Neural progenitor cell (in vitro differentiated cells): ENCODE measurements around the gene SH2D2A. TPM values are rescaled to one million over a fixed set of nuclear protein-coding genes. Genes with fewer than 3 reads are reported as not detected.

ENCODE experiments used
- DNase-seq: peaks from one replicate; pipeline ENCODE4 v3.0.0-alpha.2; 2016; ENCODE audit warnings: low spot score
- H2AFZ ChIP-seq: fragments of 200-600 bp; sonication (generic); replicated peaks from 2 replicates; pipeline ENCODE4 v1.6.1; 2016; ENCODE audit warnings: antibody characterized with exemption
- H3F3A ChIP-seq: fragments of 200-600 bp; sonication (generic); 2 replicates; pipeline ENCODE4 v1.6.1; 2016; ENCODE audit warnings: antibody characterized with exemption, low read depth
- H3K27ac ChIP-seq: fragments of 200-600 bp; sonication (generic); 2 replicates; pipeline ENCODE4 v1.5.1; 2016; ENCODE audit warnings: mild to moderate bottlenecking
- H3K27me3 ChIP-seq: fragments of 200-600 bp; sonication (generic); 2 replicates; pipeline ENCODE4 v1.6.1; 2016; ENCODE audit warnings: mild to moderate bottlenecking, moderate library complexity
- H3K36me3 ChIP-seq: fragments of 200-600 bp; sonication (generic); 2 replicates; pipeline ENCODE4 v1.5.1; 2016
- H3K4me1 ChIP-seq: fragments of 200-600 bp; sonication (generic); 2 replicates; pipeline ENCODE4 v1.6.1; 2016; ENCODE audit warnings: mixed run types
- H3K4me2 ChIP-seq: fragments of 200-600 bp; sonication (generic); 2 replicates; pipeline ENCODE4 v1.6.1; 2016
- H3K4me3 ChIP-seq: fragments of 200-600 bp; sonication (generic); 2 replicates; pipeline ENCODE4 v1.5.1; 2016
- H3K79me2 ChIP-seq: fragments of 200-600 bp; sonication (generic); 2 replicates; pipeline ENCODE4 v1.6.1; 2016; ENCODE audit warnings: low read depth
- H3K9ac ChIP-seq: fragments of 200-600 bp; sonication (generic); 2 replicates; pipeline ENCODE4 v1.6.1; 2016
- H3K9me3 ChIP-seq: fragments of 200-600 bp; sonication (generic); 2 replicates; pipeline ENCODE4 v1.5.1; 2016; ENCODE audit warnings: low read depth
- H4K20me1 ChIP-seq: fragments of 200-600 bp; sonication (generic); 2 replicates; pipeline ENCODE4 v1.6.1; 2016; ENCODE audit warnings: low read depth
- H3K27ac Mint-ChIP-seq: 3 replicates; pipeline ENCODE4 v1.8.0; 2021; ENCODE audit warnings: mixed read lengths
- H3K27me3 Mint-ChIP-seq: 2 replicates; pipeline ENCODE4 v1.8.0; 2022; ENCODE audit warnings: low read depth, mild to moderate bottlenecking, inconsistent platforms, moderate library complexity, mixed read lengths; ENCODE audit not compliant: insufficient read depth
- H3K36me3 Mint-ChIP-seq: 3 replicates; pipeline ENCODE4 v1.8.0; 2021; ENCODE audit warnings: mixed read lengths
- H3K4me1 Mint-ChIP-seq: 3 replicates; pipeline ENCODE4 v1.8.0; 2021; ENCODE audit warnings: mixed read lengths
- H3K4me3 Mint-ChIP-seq: 3 replicates; pipeline ENCODE4 v1.8.0; 2021; ENCODE audit warnings: mild to moderate bottlenecking, moderate library complexity, mixed read lengths
- H3K9me3 Mint-ChIP-seq: 3 replicates; pipeline ENCODE4 v1.8.0; 2020; ENCODE audit warnings: mixed read lengths
- EZH2 ChIP-seq: fragments of 200-600 bp; sonication (generic); IDR thresholded peaks from 2 replicates; pipeline ENCODE4 v1.6.1; 2017; ENCODE audit warnings: antibody characterized with exemption, mild to moderate bottlenecking, moderate library complexity
- EZH2phosphoT487 ChIP-seq: fragments of 200-600 bp; sonication (generic); IDR thresholded peaks from 2 replicates; pipeline ENCODE4 v1.6.1; 2017; ENCODE audit warnings: antibody characterized with exemption
- total RNA-seq: library from RNA; depleted of rRNA; stranded (reverse); fragments of >200 nt; gene quantifications from 2 replicates; pipeline ENCODE4 v1.2.3, GENCODE V29; 2015; ENCODE audit warnings: low replicate concordance
- TF ChIP-seq, protein P1 (sequence below): fragments of 200-600 bp; sonication (generic); IDR thresholded peaks from 2 replicates; pipeline ENCODE4 v1.5.1; 2017; ENCODE audit warnings: antibody characterized with exemption, mild to moderate bottlenecking

The SH2D2A gene
- total RNA-seq, 1 donor from 2014 or later: not detected

DNA sequence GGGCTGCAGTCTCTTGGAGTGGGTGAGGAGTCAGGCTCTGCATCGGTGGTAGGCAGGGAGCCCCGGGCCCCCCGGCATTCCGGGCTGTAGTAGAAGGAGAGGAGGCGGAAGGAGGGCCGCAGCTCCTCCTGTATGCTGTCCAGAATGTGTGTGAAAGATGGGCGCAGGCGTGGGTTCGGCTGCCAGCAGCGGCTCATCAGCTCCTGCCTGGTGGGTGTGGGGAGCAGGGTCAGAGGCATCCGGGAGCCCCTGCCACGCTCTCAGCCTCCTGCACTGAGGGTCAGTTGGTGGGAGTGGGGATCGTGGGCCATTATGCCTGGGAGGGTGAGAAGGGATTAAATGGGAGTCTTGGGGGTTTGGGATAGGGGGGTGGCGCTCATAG, 24.2 kb upstream of the SH2D2A start:
- Histone ChIP-seq H3K4me2 (no peak overlapping the region), H3K4me3 (no peak overlapping the region), H3K4me1 (peaks cover 22% of the 10 kb centered on the region), H3K27me3 (peaks cover 81% of the 10 kb centered on the region), H3K9ac (no peak overlapping the region), H3K9me3 (no peaks in the 10 kb centered on the region), H3K79me2 (no peaks in the 10 kb centered on the region), H3K27ac (no peak overlapping the region), H3K36me3 (no peaks in the 10 kb centered on the region), H4K20me1 (peaks cover 6% of the 10 kb centered on the region), H2AFZ (no peak overlapping the region), H3F3A (peaks cover 5% of the 10 kb centered on the region)
- Mint-ChIP-seq H3K4me1 (peaks cover 30% of the 10 kb centered on the region), H3K27ac (peak overlapping the region; percentile 53), H3K27me3 (peaks cover 51% of the 10 kb centered on the region), H3K4me3 (no peak overlapping the region), H3K36me3 (peaks cover 2% of the 10 kb centered on the region), H3K9me3 (peaks cover 8% of the 10 kb centered on the region)
- TF ChIP-seq, protein P1, sequence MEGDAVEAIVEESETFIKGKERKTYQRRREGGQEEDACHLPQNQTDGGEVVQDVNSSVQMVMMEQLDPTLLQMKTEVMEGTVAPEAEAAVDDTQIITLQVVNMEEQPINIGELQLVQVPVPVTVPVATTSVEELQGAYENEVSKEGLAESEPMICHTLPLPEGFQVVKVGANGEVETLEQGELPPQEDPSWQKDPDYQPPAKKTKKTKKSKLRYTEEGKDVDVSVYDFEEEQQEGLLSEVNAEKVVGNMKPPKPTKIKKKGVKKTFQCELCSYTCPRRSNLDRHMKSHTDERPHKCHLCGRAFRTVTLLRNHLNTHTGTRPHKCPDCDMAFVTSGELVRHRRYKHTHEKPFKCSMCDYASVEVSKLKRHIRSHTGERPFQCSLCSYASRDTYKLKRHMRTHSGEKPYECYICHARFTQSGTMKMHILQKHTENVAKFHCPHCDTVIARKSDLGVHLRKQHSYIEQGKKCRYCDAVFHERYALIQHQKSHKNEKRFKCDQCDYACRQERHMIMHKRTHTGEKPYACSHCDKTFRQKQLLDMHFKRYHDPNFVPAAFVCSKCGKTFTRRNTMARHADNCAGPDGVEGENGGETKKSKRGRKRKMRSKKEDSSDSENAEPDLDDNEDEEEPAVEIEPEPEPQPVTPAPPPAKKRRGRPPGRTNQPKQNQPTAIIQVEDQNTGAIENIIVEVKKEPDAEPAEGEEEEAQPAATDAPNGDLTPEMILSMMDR: no peak
- TF ChIP-seq EZH2phosphoT487 (no peak), EZH2 (no peak)
- no peak for DNase-seq

DNA sequence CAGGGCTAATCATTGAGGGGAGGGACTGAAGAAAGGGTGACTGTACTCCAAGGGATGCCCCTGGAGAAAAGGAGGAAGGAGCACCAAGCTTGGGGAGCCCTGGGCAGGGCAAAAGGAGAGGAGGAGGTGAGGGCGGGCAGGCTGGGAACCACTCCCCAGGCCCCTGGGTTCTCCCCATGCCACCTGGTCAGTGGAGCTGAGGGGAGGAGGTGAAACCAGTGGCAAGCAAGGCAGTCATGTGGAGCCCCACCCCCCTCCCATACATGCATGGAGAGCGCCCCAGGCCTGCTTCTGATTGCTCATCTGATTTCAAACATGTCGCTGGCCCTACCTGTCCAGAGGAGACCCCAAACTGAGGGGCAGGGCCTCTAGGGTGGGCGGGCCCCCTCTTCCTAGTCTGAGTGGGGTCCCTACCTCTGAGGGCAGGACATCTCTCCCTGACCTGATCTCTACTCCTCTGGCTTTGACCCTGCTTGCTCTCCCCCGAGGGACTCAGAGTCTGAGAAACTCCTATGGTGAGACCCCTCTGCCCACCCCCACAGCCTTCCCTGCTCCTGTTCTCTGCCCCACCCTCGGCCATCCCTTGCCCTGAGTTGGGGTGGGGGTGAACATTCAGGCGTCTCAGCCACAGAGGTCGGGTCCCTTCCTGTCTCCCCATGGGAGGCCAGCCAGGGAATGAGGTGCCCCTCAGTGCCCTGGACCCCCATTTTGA, 23.7 kb upstream of the SH2D2A start:
- Histone ChIP-seq H3K79me2 (no peaks in the 10 kb centered on the region), H3K27me3 (peaks cover 81% of the 10 kb centered on the region), H3K36me3 (no peaks in the 10 kb centered on the region), H3F3A (peaks cover 5% of the 10 kb centered on the region), H3K4me1 (peaks cover 20% of the 10 kb centered on the region), H3K9ac (no peak overlapping the region), H4K20me1 (peaks cover 6% of the 10 kb centered on the region), H3K9me3 (no peaks in the 10 kb centered on the region), H2AFZ (no peak overlapping the region), H3K4me2 (no peak overlapping the region), H3K27ac (no peak overlapping the region), H3K4me3 (no peak overlapping the region)
- Mint-ChIP-seq H3K27ac (no peak overlapping the region), H3K27me3 (peaks cover 46% of the 10 kb centered on the region), H3K4me3 (no peak overlapping the region), H3K36me3 (peaks cover 2% of the 10 kb centered on the region), H3K4me1 (peaks cover 30% of the 10 kb centered on the region), H3K9me3 (peaks cover 8% of the 10 kb centered on the region)
- TF ChIP-seq EZH2 (no peak), EZH2phosphoT487 (no peak)
- TF ChIP-seq, protein P1: no peak
- DNase-seq: no peak

DNA sequence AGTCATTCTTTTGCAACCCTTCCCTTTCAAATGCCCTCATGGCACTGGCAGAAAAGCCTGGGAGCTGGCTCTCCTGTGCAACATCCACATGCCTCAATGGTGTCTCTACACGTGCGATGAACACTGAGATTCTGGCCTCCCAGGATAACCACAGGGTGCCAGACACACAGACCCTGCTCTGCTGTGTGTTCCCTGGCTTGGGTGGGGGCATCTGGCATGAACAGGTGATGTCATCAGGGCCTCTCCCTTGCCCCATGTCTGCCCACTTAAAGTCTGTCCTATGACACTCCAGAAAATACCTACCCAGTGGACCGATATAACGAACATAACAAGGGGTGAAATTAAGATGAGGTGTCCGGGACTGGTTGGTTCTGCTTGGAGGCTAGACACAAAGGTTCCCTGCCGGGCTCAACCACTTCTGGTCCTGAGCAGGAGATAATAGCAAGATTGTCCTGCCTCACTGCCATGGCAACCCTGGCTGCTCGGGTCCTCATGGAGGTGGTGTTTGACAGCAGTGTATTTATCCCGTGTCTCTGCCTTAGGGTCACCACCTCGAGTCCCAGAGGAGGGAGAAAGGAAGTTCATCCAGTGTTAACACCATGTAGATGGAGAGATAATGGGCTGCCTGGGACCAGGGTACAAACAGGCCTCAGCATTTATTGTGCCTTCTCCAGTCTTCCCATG, 22.9 kb upstream of the SH2D2A start:
- peaks cover 6% of the 10 kb centered on the region for H4K20me1 ChIP-seq
- peaks cover 13% of the 10 kb centered on the region for H3K4me1 ChIP-seq
- no peak overlapping the region for H2AFZ ChIP-seq
- peaks cover 2% of the 10 kb centered on the region for H3K36me3 Mint-ChIP-seq
- H3K4me3 Mint-ChIP-seq: no peak overlapping the region
- peaks cover 8% of the 10 kb centered on the region for H3K9me3 Mint-ChIP-seq
- no peak overlapping the region for H3K27ac ChIP-seq
- no peaks in the 10 kb centered on the region for H3K79me2 ChIP-seq
- no peak for TF ChIP-seq EZH2
- no peak for TF ChIP-seq EZH2phosphoT487
- TF ChIP-seq, protein P1: no peak
- H3K4me3 ChIP-seq: no peak overlapping the region
- H3K9ac ChIP-seq: no peak overlapping the region
- H3K27ac Mint-ChIP-seq: peak overlapping the region; percentile 8
- H3K36me3 ChIP-seq: no peaks in the 10 kb centered on the region
- peak; percentile 50 for DNase-seq
- peaks cover 5% of the 10 kb centered on the region for H3F3A ChIP-seq
- peak overlapping the region; percentile 28 for H3K4me2 ChIP-seq
- peaks cover 30% of the 10 kb centered on the region for H3K4me1 Mint-ChIP-seq
- no peaks in the 10 kb centered on the region for H3K9me3 ChIP-seq
- peaks cover 44% of the 10 kb centered on the region for H3K27me3 Mint-ChIP-seq
- peaks cover 81% of the 10 kb centered on the region for H3K27me3 ChIP-seq
